Measurements from ENCODE around the gene PLCB1.
"Not testable (repeated sequence)": the region's sequence is repeated elsewhere in the genome, so short reads cannot be mapped to it uniquely, and the experiment has no call there.

The PLCB1 gene

GRCh38 chr20:8414586-8415274 is 282.7 kb downstream of the PLCB1 start:
- DNase-seq, result no peak

GRCh38 chr20:8421981-8422380 is 289.9 kb downstream of the PLCB1 start:
- DNase-seq, result no peak

- no peak for DNase-seq
Observed at GRCh38 chr20:8423482-8423881, 291.4 kb downstream of the PLCB1 start.

DNA sequence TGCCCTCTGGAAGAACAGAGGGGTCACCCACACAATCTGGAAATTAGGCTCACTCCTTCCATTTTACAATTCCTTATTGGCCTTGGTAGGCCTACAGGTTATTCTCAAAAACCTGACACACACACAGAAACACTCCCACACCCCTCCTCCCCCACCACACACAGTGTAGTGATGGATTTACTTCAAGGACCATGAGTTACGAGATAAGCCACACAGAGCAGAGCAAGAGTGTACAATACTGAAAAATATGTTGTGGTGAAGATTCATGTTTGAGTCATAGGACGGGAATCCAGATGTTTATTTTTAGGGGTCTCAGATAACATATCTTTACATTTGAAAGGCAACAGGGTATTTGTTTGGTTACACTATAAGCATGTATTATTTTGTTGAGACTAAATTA is 291.9 kb downstream of the PLCB1 start:
- DNase-seq, result no peak

DNA sequence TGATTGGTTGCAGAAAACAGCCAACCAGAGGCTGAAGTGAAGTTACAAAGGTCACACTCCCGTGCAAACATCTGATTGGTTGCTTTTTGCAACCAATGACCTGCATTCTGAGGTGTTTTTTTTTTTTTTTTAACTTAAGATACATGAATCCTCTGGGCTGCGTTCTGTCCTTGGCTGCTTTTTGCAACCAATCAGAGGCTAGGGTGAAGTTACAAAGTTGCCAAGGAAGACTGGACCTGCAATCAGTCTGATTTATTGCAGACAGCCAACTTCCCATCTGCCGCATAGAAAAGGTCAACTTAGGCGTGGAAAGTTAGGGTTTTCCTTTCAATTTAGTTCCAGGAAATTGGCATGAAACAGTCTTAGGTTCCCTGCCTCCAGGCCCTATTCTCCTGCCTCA is 292.9 kb downstream of the PLCB1 start:
- DNase-seq, result no peak

DNA sequence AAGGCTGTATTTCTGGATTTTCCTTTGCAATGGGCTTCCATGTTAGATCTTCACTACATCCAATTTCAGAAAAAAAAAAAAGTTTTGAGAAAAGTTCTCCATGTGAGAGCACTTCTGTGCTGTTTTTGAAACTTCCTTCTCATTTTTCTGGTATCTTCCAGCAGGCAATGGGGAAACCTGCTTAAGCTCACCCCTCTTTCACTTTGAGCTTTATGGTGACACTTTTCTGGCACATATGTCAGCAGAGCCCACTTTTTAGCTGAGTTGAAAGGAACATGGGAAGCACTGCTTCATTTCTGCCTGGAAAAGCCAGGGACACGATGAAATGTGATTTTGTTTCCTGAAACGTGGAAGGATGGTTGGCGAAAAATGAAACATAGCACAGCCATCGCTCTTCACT is 293.7 kb downstream of the PLCB1 start:
- DNase-seq, result no peak

- no peak for DNase-seq
Observed at GRCh38 chr20:8427419-8428040, 295.5 kb downstream of the PLCB1 start.

DNA sequence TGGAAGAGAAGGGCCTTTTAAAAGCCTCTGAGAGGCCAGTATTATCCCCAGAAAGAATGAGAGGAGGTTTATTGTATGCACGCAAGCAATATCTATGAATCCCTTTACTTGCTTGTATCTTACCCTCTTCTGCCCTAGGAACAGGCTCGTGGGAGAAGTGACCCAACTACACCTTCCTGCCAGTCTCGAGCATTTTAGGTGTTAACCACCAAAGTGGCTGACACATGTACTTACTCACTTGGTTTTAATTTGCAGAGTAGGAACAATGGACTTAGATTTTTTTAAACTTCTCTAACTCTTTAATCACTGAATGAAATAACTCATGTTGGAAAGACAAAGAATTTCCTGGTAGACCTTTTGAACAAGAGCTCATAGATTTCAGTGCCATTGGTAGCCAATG is 296.9 kb downstream of the PLCB1 start:
- DNase-seq, result no peak

DNA sequence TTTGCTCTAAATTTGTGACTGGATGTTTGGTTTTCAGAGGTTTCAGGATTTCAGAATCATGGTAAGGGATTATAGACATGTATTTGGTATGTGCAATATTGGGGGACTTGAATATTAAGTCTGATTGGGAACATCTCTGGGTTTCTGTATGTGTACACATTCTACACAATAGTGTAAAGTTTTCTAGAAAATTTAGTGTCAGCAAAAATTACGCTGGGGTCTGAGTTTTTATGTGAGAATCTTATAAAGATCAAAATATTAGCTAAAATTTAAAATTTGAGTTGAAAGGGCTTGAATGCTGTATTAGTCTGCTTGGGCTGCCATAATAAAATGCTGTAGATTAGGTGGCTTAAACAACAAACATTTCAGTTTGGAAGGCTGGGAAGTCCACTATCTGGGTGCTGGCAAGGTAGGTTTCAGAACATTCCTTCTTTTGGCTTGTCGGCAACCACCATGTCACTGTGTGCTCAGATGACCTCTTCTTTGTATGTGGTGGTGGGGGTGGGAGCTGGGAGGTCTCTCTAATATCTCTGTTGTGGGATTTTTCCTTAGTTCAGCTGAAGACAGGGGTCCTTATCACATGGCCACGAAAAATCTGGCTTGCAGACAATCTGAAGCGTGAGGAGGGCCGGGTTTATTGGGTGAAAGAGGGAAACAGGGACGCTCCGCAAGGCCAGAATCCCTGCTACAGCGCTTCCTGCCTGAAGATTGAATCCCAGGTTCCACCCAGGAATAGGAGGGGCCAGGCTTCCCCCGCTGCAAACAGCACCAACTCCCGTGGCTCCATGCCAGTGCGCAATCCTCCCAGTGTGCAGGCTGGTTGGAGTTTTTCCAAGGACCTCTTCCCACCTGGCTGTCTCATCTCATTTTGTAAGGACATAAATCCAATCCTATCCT is 299.7 kb downstream of the PLCB1 start:
- DNase-seq, result no peak

DNA sequence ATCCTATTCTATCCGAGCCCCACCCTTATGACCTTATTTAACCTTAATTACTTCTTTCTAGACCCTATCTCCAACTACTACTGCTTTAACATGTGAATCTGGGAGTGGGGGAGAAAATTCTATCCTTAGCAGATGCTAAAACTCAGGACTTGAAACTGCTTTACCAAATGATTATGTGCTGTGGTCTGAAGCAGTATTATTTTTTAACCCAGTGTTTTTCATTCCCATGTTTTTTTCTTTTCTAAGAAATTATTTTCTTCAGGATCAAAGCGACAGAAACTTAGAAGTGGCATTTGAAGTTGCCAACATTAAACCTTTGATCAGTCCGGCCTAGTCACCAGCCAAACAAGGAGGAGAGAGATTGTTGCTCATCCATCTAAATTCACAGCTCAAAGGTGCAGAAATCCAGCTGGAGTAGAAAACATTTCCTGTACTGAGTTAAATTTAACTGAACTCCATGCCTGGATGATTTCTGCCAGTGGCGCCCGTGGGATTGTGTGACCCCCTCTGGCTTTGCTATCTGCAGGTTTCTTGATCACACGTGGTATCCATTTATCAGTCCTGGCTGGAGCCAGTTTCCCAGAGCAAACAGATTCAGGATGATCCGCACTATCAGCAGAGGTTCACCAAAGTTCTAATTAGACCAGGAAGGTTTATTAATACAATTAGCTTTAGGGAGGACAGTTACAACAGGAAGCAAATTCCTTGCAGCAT is 300.5 kb downstream of the PLCB1 start:
- no peak for DNase-seq

- no peak for DNase-seq
Observed at GRCh38 chr20:8433291-8433690, 301.2 kb downstream of the PLCB1 start.

- DNase-seq, result no peak
Observed at GRCh38 chr20:8434326-8434876, 302.3 kb downstream of the PLCB1 start.

- DNase-seq, result no peak
Observed at GRCh38 chr20:8435285-8436035, 303.4 kb downstream of the PLCB1 start.

DNA sequence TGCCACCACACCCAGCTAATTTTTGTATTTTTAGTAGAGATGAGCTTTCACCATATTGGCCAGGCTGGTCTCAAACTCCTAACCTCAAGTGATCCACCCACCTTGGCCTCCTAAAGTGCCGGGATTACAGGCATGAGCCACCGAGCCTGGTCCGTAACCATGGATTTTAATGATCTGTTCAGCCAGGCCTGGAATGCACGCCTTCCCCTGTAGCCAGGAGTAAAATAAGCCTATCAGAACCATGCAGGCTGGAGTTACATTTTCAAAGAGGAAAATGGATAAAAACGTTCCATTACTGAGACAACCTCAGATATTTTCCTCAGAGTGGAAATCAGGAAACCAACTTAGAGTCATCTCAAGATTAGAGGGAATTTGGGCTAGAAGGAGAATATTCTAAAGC is 304.9 kb downstream of the PLCB1 start:
- not testable (repeated sequence) for DNase-seq

DNA sequence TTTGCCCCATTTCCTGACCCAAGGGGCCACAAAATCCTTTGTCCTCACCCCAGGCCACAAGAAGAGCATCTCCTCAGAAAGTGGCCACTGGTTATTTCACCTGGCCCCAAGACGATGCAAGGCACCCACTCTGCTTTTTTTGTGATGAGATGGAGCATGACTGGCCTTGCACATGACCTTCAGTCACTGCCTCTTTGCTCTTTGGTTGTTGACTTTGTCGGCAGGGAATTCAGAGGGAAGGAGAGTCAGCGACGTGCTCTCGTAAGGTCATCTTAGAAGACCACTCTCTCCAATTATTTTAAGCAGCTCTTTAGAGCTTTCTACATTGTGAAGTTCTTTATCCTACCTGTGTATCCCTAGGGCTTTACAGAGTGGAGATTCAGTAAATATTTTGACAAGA is 306.7 kb downstream of the PLCB1 start:
- DNase-seq, result no peak

DNA sequence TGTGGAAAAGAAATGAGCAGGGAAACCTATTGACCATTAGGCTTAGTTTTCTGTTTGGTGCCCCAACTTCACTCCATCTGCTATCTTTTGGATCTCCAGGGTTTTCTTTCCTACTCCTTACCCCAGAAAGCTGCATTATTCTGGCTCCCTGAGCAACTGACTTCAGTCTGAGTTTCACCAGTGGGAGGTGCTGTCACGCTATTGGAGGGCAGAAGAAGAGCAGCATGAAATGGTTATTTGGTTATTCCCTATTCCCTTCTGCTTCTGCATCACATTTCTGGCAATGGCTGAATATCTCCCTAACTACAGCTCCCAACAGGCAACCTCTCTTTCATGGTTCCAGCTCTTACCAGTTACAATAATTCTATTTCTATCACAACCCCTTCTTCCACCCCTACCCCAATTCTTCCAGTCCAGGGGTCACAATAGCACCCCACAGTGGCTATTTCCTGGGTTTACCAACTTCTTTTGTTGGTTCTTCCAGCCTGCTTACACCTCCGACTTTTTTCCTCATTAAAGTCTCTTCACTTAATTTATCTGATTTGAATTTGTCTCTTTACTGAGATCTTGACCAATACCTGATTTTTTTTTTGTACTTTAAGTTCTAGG is 311.5 kb downstream of the PLCB1 start:
- DNase-seq, result no peak

DNA sequence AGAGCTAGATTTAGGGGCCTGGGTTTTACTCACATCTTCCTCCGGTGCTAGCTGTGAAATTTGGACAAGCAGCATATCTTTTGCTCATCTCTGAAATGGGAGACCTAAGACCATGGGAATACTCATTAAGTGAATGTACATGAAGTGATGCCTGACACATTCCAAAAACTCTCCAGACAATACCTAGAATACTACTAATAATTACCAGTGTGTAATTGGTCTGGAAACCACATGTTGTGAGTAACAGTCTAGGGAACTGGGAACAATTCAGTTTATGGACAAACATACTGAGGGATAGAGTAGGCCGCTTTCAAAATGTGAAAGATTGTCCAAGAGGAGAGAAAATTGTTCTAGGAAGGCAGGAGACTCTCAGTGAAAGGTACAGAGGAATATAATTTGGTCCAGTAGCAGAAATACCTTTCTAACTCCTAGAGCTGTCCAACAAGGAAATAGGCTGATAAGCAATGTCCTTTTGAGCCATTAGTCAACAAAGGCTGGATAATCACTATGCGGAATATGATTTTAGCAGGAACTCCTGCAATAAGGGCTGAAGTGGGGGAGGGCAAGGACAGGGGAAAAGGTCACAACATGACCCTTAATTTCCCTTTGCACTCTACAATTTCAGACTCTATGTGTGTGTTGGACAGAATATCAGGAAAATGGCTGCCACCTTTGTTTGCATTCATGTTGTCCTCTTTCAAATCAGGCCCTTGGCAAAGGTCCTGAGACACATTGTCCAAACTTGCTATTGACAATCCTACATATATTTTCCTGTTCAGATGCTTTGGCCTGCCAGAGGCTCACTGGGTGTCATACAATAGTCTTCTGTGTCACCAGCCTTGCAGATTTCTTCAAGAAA is 315.4 kb downstream of the PLCB1 start:
- no peak for DNase-seq

DNA sequence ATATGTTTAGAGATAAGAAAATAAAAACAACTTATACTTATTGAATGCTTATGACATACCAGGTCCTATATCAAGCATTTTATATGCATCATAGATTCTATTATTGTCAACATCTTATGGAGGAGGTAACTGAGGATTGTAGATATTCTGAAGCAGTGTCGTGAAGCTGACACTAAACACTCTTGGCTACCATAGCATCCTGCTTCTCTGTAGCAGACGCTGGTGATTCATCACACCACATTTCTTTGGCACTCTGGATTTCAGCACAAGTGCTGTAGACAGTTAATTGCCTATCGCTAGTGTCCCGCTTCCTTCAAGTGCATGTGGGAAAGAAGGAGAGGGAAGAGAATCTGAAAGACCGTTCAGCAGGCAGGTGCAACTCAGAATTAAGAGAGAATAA is 317.1 kb downstream of the PLCB1 start:
- DNase-seq, result no peak

DNA sequence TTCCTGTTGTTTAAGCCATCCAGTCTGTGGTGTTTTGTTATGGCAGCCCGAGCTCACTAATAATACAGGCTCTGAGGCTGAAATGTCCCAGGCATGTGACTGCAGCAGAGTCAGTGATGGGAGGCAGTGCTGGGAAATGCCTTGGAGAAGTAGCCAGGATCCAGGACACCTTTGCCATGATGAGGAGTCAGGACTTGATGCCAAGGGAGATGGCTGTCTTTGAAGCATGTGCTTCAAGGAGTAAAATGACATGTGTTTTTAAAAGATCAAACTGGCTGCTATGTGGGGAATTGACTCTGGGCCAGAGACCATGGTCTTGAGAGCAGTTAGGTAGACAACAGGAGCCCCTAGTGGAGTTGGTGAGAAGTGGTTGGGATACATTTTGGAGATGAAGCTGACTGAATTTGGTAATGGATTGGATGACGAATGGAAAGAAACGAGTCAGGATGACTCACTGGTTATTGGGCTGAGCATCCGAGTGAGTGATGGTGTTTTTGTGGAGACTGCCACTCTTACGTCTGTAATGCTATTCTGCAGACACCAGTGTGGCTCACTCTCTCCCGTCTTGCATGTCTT is 322.2 kb downstream of the PLCB1 start:
- peak; percentile 20 to 36 for DNase-seq

DNA sequence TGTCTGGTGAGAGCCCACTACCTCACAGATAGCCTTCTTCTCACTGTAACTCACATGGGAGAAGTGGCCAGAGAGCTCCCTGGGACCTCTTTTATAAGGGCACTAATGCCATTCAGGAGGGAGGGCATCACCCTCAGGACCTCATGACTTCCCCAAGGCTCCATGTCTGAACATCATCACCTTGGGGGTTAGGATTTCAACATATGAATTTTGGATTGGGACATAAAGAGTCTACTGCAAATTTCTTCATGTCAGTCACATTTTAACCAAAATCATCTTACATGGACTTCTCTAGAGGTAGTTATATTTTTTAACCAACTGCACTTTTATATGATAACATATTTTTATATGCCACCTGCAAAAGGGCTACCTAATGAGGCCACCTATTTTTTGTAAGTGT is 324.7 kb downstream of the PLCB1 start:
- DNase-seq, result no peak
